WI38 (cell line): ENCODE measurements around the gene DIAPH2.

Source experiments
- H3K4me3 ChIP-seq: 2 replicates; pipeline ENCODE4 v1.5.1; 2011; ENCODE audit warnings: low read depth, mild to moderate bottlenecking, control low read depth, low read length
- CTCF ChIP-seq: IDR thresholded peaks from 2 replicates; pipeline ENCODE4 v1.5.1; 2012; ENCODE audit warnings: low read depth, mild to moderate bottlenecking, control low read depth, low read length

DIAPH2 gene

GRCh38 chrX:97471071-97471470 lies 786.4 kb downstream of the DIAPH2 start:
- TF ChIP-seq CTCF = no peak
- no peak overlapping the region for H3K4me3 ChIP-seq

- no peak overlapping the region for H3K4me3 ChIP-seq
- no peak for TF ChIP-seq CTCF
These were observed 790.3 kb downstream of the DIAPH2 start for GRCh38 chrX:97474933-97475332.

DNA sequence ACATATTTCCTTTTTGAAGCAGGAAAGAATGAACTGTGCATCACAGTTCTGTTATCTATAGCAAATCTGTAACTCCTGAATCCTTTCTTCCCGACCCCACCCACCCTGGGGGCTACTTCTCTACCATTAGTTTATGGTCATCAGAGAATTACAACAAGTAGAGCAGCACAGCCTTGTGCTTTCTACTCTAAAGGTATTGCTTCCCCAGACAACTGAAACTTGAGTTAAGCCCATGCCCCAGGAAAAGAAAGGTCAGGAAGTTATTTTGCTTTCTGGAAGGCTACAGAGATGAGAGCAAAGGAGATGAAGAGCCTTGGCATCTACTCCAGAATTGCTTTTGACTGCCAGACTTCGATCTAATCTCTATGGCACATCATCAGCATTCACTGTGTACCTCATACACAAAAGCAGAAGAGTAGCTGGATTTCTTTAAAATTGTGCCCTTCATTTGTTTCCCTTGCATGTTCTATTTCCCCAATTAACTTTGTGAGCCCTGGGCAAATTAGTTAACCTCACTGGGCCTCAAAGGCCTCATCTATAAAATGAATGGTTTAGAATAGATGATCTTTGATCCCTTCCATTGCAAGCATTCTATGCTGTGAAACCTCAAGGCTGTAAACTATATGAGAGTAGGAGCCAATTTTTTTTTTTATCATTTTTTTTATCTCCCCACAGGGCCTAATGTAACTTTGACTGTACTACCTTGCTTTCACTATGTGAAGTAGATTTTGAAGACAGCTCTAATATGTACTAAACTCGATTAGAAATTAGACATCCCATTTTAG lies 794.7 kb downstream of the DIAPH2 start:
- TF ChIP-seq CTCF = no peak
- no peak overlapping the region for H3K4me3 ChIP-seq

DNA sequence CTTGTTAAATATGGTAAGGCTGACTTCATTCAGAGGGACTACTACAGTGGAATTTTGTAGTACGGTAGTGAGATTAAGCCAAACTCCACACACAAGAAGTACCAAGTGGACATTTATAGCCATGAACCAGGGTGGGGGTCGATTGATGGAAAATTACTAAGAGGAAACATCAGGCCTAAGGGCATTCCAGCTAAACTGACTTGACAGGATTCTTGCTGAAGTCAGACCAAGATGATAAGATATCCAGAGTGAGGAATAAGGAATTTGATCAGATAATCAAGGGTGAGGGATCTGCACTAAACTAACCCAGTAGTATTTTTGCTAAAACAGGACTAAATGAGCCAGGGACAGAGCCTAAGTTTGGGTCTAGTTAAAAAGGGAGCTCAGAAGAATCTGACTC lies 796.6 kb downstream of the DIAPH2 start:
- no peak overlapping the region for H3K4me3 ChIP-seq
- TF ChIP-seq CTCF = no peak

GRCh38 chrX:97482666-97483300 lies 798.1 kb downstream of the DIAPH2 start:
- H3K4me3 ChIP-seq = no peak overlapping the region
- no peak for TF ChIP-seq CTCF

GRCh38 chrX:97490656-97491055 lies 806.0 kb downstream of the DIAPH2 start:
- H3K4me3 ChIP-seq = no peak overlapping the region
- TF ChIP-seq CTCF = no peak

DNA sequence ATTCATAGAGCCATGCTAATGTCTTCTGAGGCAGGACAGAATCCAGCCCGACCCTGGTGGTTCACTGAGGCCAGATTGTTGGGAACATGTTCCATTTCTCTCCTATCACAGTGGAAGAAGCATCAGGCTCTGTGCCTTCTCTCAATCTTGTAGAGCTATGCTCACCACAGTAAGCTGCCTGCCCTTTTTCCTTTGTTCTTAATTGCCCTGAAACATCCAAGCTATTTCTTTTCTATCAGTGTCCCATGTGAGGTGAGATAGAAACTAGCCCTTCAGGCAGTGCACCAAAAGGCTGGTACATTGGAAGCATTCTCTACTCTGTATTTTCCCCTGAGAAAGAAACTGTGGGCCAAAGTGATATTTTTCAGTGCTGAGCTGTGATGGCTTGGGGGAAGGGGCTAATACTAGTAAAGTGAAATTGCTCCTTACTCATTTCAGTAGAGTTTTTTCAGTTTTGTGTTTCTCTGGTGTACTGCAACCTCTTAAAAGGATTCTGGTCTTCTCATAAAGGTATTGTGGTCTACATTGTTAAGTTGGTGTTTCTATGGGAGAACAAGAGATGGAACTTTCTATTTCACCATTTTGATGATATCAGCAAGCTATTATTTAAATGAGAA lies 810.2 kb downstream of the DIAPH2 start:
- no peak overlapping the region for H3K4me3 ChIP-seq
- no peak for TF ChIP-seq CTCF
